Jurkat, Clone E6-1 (cell line): ENCODE results near the gene RXRA.

Experiments used
- DNase-seq: peaks from one replicate; pipeline ENCODE4 v3.0.0-alpha.2; 2011; ENCODE audit warnings: low read depth, low spot score
- H3K4me3 ChIP-seq: 2 replicates; pipeline ENCODE4 v1.5.1; 2011; ENCODE audit warnings: mild to moderate bottlenecking, low read length, control low read depth, moderate library complexity

Gene RXRA

GRCh38 chr9:134344800-134345310 lies 18.6 kb downstream of the RXRA start:
- DNase-seq: no peak

GRCh38 chr9:134345737-134346136 lies 19.5 kb downstream of the RXRA start:
- no peak overlapping the region for H3K4me3 ChIP-seq
- DNase-seq: no peak

More at GRCh38 chr9:134344800-134345310, 18.6 kb downstream of the RXRA start:
- H3K4me3 ChIP-seq: no peak overlapping the region

- H3K4me3 ChIP-seq: no peak overlapping the region
- DNase-seq: no peak
Measured at GRCh38 chr9:134346151-134346550, 19.9 kb downstream of the RXRA start.

GRCh38 chr9:134346840-134347583 lies 20.8 kb downstream of the RXRA start:
- H3K4me3 ChIP-seq: no peak overlapping the region
- DNase-seq: no peak

- DNase-seq: no peak
- H3K4me3 ChIP-seq: no peak overlapping the region
Measured at GRCh38 chr9:134347996-134348395, 21.7 kb downstream of the RXRA start.

- DNase-seq: no peak
- H3K4me3 ChIP-seq: no peak overlapping the region
Measured at GRCh38 chr9:134348404-134349155, 22.3 kb downstream of the RXRA start.

GRCh38 chr9:134349936-134350335 lies 23.7 kb downstream of the RXRA start:
- DNase-seq: no peak
- no peak overlapping the region for H3K4me3 ChIP-seq

GRCh38 chr9:134350416-134350994 lies 24.2 kb downstream of the RXRA start:
- no peak for DNase-seq
- no peak overlapping the region for H3K4me3 ChIP-seq

- no peak for DNase-seq
- no peak overlapping the region for H3K4me3 ChIP-seq
Measured at GRCh38 chr9:134351606-134352176, 25.4 kb downstream of the RXRA start.

GRCh38 chr9:134352247-134352933 lies 26.1 kb downstream of the RXRA start:
- DNase-seq: no peak

GRCh38 chr9:134353539-134353938 lies 27.3 kb downstream of the RXRA start:
- DNase-seq: no peak
- no peak overlapping the region for H3K4me3 ChIP-seq

More at GRCh38 chr9:134352247-134352933, 26.1 kb downstream of the RXRA start:
- H3K4me3 ChIP-seq: no peak overlapping the region

GRCh38 chr9:134355158-134355557 lies 28.9 kb downstream of the RXRA start:
- DNase-seq: no peak
- no peak overlapping the region for H3K4me3 ChIP-seq

- DNase-seq: no peak
- H3K4me3 ChIP-seq: no peak overlapping the region
Measured at GRCh38 chr9:134355561-134356279, 29.5 kb downstream of the RXRA start.

GRCh38 chr9:134356496-134357470 lies 30.5 kb downstream of the RXRA start:
- DNase-seq: no peak
- no peak overlapping the region for H3K4me3 ChIP-seq

- H3K4me3 ChIP-seq: no peak overlapping the region
- DNase-seq: no peak
Measured at GRCh38 chr9:134357631-134358025, 31.4 kb downstream of the RXRA start.

- H3K4me3 ChIP-seq: no peak overlapping the region
- DNase-seq: no peak
Measured at GRCh38 chr9:134358026-134358661, 31.9 kb downstream of the RXRA start.
